ENCODE data around the gene ZBTB16. TPM values are rescaled to one million over a fixed set of nuclear protein-coding genes. Genes with fewer than 3 reads are reported as not detected.

ZBTB16 gene
- total and polyA plus RNA-seq, 8 donors, result 3.4 to 55.6 (median 9.5) TPM

- peaks cover 28 to 64% of the 10 kb centered on the region in 2 donors for H3K4me1 ChIP-seq
- no peaks in the 10 kb centered on the region for H3K27me3 ChIP-seq
- peak overlapping the region; percentile 42 to 59 for H3K27ac ChIP-seq
- no peak for TF ChIP-seq CTCF (IDR thresholded peaks at IDR 0.05)
- intact Hi-C loops (cut with DNase I), result no loop called here
- peak; percentile 40 for ATAC-seq
- DNase-seq, result no peak
- H3K9me3 ChIP-seq, result no peaks in the 10 kb centered on the region
- no peaks in the 10 kb centered on the region for H3K36me3 ChIP-seq
- no peak overlapping the region for H3K4me3 ChIP-seq
Observed at GRCh38 chr11:114147375-114148012, 88.0 kb downstream of the ZBTB16 start.

- H3K4me1 ChIP-seq, result peaks cover 28 to 65% of the 10 kb centered on the region in 2 donors
- TF ChIP-seq CTCF (IDR thresholded peaks at IDR 0.05), result no peak
- intact Hi-C loops (cut with DNase I), result no loop called here
Observed at GRCh38 chr11:114148013-114148382, 88.5 kb downstream of the ZBTB16 start.

GRCh38 chr11:114149689-114150407 lies 90.3 kb downstream of the ZBTB16 start:
- peak overlapping the region; percentile 0 to 31 for H3K27ac ChIP-seq

More at GRCh38 chr11:114148013-114148382, 88.5 kb downstream of the ZBTB16 start:
- Histone ChIP-seq H3K9me3 (no peaks in the 10 kb centered on the region), H3K4me3 (no peak overlapping the region), H3K27me3 (no peaks in the 10 kb centered on the region), H3K36me3 (no peaks in the 10 kb centered on the region), H3K27ac (peak overlapping the region; percentile 42 to 59)
- no peak for DNase-seq
- peak; percentile 57 for ATAC-seq

GRCh38 chr11:114150671-114151070 lies 91.2 kb downstream of the ZBTB16 start:
- H3K36me3 ChIP-seq, result no peaks in the 10 kb centered on the region
- H3K27ac ChIP-seq, result peak overlapping the region in 1 of 2 donors; percentile 31
- ATAC-seq (no peak), DNase-seq (no peak)
- intact Hi-C loops (cut with DNase I), result no loop called here
- H3K4me3 ChIP-seq, result no peak overlapping the region
- peaks cover 34 to 72% of the 10 kb centered on the region in 2 donors for H3K4me1 ChIP-seq
- no peaks in the 10 kb centered on the region for H3K9me3 ChIP-seq
- TF ChIP-seq CTCF (IDR thresholded peaks at IDR 0.05), result no peak
- H3K27me3 ChIP-seq, result no peaks in the 10 kb centered on the region

More at GRCh38 chr11:114149689-114150407, 90.3 kb downstream of the ZBTB16 start:
- intact Hi-C loops (cut with DNase I), result no loop called here
- H3K27me3 ChIP-seq, result no peaks in the 10 kb centered on the region
- no peaks in the 10 kb centered on the region for H3K9me3 ChIP-seq
- TF ChIP-seq CTCF (IDR thresholded peaks at IDR 0.05), result no peak
- ATAC-seq (peak; percentile 21), DNase-seq (no peak)
- H3K4me1 ChIP-seq, result peaks cover 30 to 66% of the 10 kb centered on the region in 2 donors
- H3K36me3 ChIP-seq, result no peaks in the 10 kb centered on the region
- H3K4me3 ChIP-seq, result no peak overlapping the region

GRCh38 chr11:114151631-114152030 lies 92.1 kb downstream of the ZBTB16 start:
- peaks cover 0 to 5% of the 10 kb centered on the region in 2 donors for H3K36me3 ChIP-seq
- TF ChIP-seq CTCF (IDR thresholded peaks at IDR 0.05), result no peak
- no peak overlapping the region for H3K4me3 ChIP-seq
- intact Hi-C loops (cut with DNase I), result no loop called here
- ATAC-seq (no peak), DNase-seq (no peak)
- H3K4me1 ChIP-seq, result peaks cover 30 to 80% of the 10 kb centered on the region in 2 donors
- H3K27me3 ChIP-seq, result no peaks in the 10 kb centered on the region
- no peaks in the 10 kb centered on the region for H3K9me3 ChIP-seq
- no peak overlapping the region for H3K27ac ChIP-seq

Measured in left lung (tissue), 10 donors.